ENCODE measurements around the gene FLRT2. TPM values are rescaled to one million over a fixed set of nuclear protein-coding genes. Genes with fewer than 3 reads are reported as not detected.
A peak's percentile ranks its signal among the peaks of the same experiment; 100 is the strongest.

Gene FLRT2, protein sequence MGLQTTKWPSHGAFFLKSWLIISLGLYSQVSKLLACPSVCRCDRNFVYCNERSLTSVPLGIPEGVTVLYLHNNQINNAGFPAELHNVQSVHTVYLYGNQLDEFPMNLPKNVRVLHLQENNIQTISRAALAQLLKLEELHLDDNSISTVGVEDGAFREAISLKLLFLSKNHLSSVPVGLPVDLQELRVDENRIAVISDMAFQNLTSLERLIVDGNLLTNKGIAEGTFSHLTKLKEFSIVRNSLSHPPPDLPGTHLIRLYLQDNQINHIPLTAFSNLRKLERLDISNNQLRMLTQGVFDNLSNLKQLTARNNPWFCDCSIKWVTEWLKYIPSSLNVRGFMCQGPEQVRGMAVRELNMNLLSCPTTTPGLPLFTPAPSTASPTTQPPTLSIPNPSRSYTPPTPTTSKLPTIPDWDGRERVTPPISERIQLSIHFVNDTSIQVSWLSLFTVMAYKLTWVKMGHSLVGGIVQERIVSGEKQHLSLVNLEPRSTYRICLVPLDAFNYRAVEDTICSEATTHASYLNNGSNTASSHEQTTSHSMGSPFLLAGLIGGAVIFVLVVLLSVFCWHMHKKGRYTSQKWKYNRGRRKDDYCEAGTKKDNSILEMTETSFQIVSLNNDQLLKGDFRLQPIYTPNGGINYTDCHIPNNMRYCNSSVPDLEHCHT
- total RNA-seq: 10 to 100 TPM in 1 of 9 donors, 1 to 10 TPM in 7, under 1 TPM in 1; 0.93 to 41.9 (median 3.3) TPM
- 1 to 10 TPM in 1 of 2 donors, under 1 TPM in 1; 0.61 to 1.6 TPM for polyA plus RNA-seq
- long read RNA-seq, donor 1: 0 reads
- long read RNA-seq, donor 2: 0 reads
- long read RNA-seq, donor 3: 0 reads

DNA sequence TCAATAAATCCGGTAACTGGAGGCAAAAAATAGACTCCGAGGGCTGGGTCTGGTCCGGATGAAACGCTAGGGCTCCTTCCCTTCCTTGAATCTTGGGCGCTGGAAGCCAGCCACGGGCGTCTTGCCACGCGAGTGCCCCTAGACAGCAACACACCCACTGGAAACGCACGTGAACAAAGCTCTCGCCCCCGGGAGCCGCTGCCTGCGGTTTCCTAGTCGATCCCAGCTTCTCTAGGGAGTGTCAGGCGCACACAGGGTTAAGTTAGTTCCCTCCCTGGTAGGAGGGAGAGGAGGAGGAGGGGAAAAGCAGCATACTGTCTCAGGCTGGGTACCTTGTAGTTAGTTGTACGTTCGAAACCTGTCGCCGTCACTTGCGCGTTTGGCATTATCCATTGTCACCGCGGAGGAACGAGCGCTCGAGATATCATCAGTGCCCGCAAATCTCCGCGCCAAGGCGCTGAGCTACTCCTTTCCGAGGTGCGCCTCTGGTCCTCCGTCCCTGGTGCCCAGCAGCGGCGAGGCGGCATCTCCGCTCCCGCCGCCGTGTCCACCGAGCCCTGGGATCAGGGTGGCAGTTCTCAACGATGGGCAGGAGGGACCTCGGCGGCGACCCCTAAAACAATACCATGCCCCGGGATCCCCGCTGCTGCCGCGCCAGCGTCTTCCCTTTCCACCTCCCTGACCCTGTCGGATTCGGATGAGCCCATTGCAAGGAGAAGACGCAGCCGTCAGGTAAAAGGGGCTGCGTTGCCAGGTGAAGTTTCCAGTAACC lies at the start of gene FLRT2:
Gene FLRT2 (plus strand): TSS at position 342 of the 772 bp plus-strand sequence. CDS start 91,371 bp downstream, outside the sequence.
- intact Hi-C loops (cut with DNase I): loop anchor here in 8 of 10 donors (5.0 to 10.0 kb wide), 9 partner anchors 108 to 1525 kb away; no protein-coding TSS in a partner anchor
- Histone ChIP-seq H3K27me3 (peaks cover 0 to 61% (median 41%) of the 10 kb centered on the region in 9 donors), H3K27ac (peak within 1 kb of the TSS in 11 of 12 donors; percentile 11 to 78 (median 66)), H3K9me3 (no peaks in the 10 kb centered on the region), H3K4me3 (peak within 1 kb of the TSS; percentile 22 to 80 (median 61)), H3K36me3 (no peaks in the 10 kb centered on the region), H3K4me1 (peaks cover 0 to 53% (median 20%) of the 10 kb centered on the region in 12 donors)
- ATAC-seq (peak; percentile 35 to 56 (median 45)), DNase-seq (peak; percentile 37 to 72 (median 44))
- TF ChIP-seq, protein P1, sequence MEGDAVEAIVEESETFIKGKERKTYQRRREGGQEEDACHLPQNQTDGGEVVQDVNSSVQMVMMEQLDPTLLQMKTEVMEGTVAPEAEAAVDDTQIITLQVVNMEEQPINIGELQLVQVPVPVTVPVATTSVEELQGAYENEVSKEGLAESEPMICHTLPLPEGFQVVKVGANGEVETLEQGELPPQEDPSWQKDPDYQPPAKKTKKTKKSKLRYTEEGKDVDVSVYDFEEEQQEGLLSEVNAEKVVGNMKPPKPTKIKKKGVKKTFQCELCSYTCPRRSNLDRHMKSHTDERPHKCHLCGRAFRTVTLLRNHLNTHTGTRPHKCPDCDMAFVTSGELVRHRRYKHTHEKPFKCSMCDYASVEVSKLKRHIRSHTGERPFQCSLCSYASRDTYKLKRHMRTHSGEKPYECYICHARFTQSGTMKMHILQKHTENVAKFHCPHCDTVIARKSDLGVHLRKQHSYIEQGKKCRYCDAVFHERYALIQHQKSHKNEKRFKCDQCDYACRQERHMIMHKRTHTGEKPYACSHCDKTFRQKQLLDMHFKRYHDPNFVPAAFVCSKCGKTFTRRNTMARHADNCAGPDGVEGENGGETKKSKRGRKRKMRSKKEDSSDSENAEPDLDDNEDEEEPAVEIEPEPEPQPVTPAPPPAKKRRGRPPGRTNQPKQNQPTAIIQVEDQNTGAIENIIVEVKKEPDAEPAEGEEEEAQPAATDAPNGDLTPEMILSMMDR (IDR thresholded peaks at IDR 0.05): no peak
- TF ChIP-seq POLR2A (IDR thresholded peaks at IDR 0.05): no peak
- WGBS, 4 donors: 0 to 1% (median 1%) methylated on average over 31 to 57 of the region's 57 CpGs

DNA sequence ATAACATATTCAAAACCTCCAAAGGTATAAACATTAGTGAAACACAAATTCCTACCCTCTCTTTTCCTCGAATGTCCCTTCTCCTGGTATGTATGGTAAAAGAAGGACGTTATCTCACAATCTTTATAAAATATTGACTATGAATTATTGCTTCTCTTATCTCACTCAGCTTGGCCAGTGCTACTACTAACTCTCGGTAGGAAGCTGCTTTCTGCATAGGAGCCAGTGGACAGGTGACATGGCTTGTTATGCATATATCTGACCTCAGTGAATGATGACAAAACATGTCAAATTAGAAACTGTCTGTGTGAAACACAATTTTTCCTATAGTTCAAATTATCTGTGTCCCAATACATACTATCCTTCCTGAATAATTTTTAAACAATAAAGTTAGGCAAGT lies 48.5 kb upstream of the FLRT2 start:
- Histone ChIP-seq H3K27me3 (no peaks in the 10 kb centered on the region), H3K9me3 (no peaks in the 10 kb centered on the region), H3K4me3 (no peak overlapping the region), H3K27ac (no peak overlapping the region), H3K36me3 (no peaks in the 10 kb centered on the region), H3K4me1 (peaks cover 0 to 11% (median 0%) of the 10 kb centered on the region in 12 donors)
- TF ChIP-seq POLR2A (IDR thresholded peaks at IDR 0.05): no peak
- TF ChIP-seq, protein P1 (IDR thresholded peaks at IDR 0.05): no peak
- 91 to 96% (median 93%) methylated on average over 3 of the region's 3 CpGs for WGBS, 4 donors
- intact Hi-C loops (cut with DNase I): no loop called here
- DNase-seq (no peak), ATAC-seq (no peak)

DNA sequence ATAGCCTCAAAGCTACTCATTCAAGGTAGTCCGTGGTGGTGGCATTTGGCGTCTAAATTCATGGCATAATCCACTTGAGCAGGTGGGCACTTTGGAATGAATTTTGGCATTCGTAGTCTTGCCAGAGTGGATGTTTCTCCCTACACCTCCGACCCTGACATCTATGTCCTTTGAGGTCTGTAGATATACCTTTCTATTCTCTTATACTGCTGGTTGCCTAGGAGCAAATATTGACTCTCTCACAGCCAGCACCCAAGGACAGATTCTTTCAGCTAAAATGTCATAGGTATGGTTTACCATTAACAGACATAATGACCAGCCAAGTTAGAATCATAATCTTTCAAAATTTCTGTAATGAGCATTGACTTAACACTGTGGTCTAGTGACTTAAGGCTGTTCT lies 47.4 kb upstream of the FLRT2 start:
- intact Hi-C loops (cut with DNase I): no loop called here
- Histone ChIP-seq H3K27me3 (no peaks in the 10 kb centered on the region), H3K27ac (no peak overlapping the region), H3K4me1 (peaks cover 0 to 11% (median 0%) of the 10 kb centered on the region in 12 donors), H3K9me3 (no peaks in the 10 kb centered on the region), H3K36me3 (no peaks in the 10 kb centered on the region), H3K4me3 (no peak overlapping the region)
- DNase-seq (no peak), ATAC-seq (no peak)
- 83 to 96% (median 90%) methylated on average over 4 of the region's 4 CpGs for WGBS, 4 donors
- TF ChIP-seq, protein P1 (IDR thresholded peaks at IDR 0.05): no peak
- TF ChIP-seq POLR2A (IDR thresholded peaks at IDR 0.05): no peak
